SU-DHL-6 (cell line): ENCODE results near the gene AGR2.

ENCODE experiments used
- H2AFZ ChIP-seq: fragments of 200-600 bp; sonication (generic); 2 replicates; pipeline ENCODE4 v1.6.1; 2014; ENCODE audit warnings: low read depth, mild to moderate bottlenecking, moderate library complexity, mixed read lengths, antibody characterized with exemption, low read length; ENCODE audit not compliant: severe bottlenecking
- H3F3A ChIP-seq: fragments of 200-600 bp; shearing (Covaris generic); 2 replicates; pipeline ENCODE4 v1.6.0; 2016; ENCODE audit warnings: antibody characterized with exemption, mild to moderate bottlenecking; ENCODE audit not compliant: insufficient read depth
- H3K27ac ChIP-seq: fragments of 200-600 bp; sonication (generic); 2 replicates; pipeline ENCODE4 v1.5.1; 2016; ENCODE audit warnings: low read depth, mild to moderate bottlenecking, low read length, moderate library complexity, mixed read lengths
- H3K27me3 ChIP-seq: fragments of 200-600 bp; sonication (generic), shearing (Covaris generic); 2 replicates; pipeline ENCODE4 v1.6.0; 2014; ENCODE audit warnings: mild to moderate bottlenecking, low read length
- H3K36me3 ChIP-seq: fragments of 200-600 bp; sonication (generic); 2 replicates; pipeline ENCODE4 v1.6.1; 2014; ENCODE audit warnings: mild to moderate bottlenecking, low read length, mixed read lengths
- H3K4me2 ChIP-seq: fragments of 300-600, 200-600 bp; shearing (Covaris generic), sonication (generic); 2 replicates; pipeline ENCODE4 v1.6.0; 2014; ENCODE audit warnings: low read length, low read depth, mild to moderate bottlenecking; ENCODE audit not compliant: poor library complexity, severe bottlenecking
- H3K4me3 ChIP-seq: fragments of 200-600 bp; sonication (generic); 2 replicates; pipeline ENCODE4 v1.5.1; 2014; ENCODE audit warnings: antibody characterized with exemption, low read length, mild to moderate bottlenecking, mixed read lengths; ENCODE audit not compliant: insufficient read depth, poor library complexity, severe bottlenecking
- H3K79me2 ChIP-seq: fragments of 200-600 bp; sonication (generic); 2 replicates; pipeline ENCODE4 v1.6.1; 2014; ENCODE audit warnings: mild to moderate bottlenecking, low read length, moderate library complexity; ENCODE audit not compliant: insufficient read depth
- H3K9ac ChIP-seq: fragments of 200-600 bp; sonication (generic); 2 replicates; pipeline ENCODE4 v1.7.0; 2014; ENCODE audit warnings: mild to moderate bottlenecking, low read length
- H3K9me2 ChIP-seq: fragments of 200-600 bp; sonication (generic); replicated peaks from 2 replicates; pipeline ENCODE4 v1.6.1; 2014; ENCODE audit warnings: low read length; ENCODE audit not compliant: insufficient read depth
- H3K9me3 ChIP-seq: fragments of 200-600 bp; sonication (generic); 2 replicates; pipeline ENCODE4 v1.6.1; 2014; ENCODE audit warnings: low read length, mixed read lengths; ENCODE audit not compliant: insufficient read depth
- H4K20me1 ChIP-seq: fragments of 200-600 bp; sonication (generic); 2 replicates; pipeline ENCODE4 v1.6.1; 2014; ENCODE audit warnings: low read depth, mild to moderate bottlenecking, antibody characterized with exemption, low read length, moderate library complexity, mixed read lengths
- CTCF ChIP-seq: fragments of 200-600 bp; sonication (generic); IDR thresholded peaks from one replicate; pipeline ENCODE4 v1.5.1; 2017; ENCODE audit warnings: antibody characterized with exemption, mild to moderate bottlenecking, low read length, moderate library complexity; ENCODE audit not compliant: insufficient read depth, poor library complexity, severe bottlenecking
- EZH2phosphoT487 ChIP-seq: fragments of 200-600 bp; sonication (generic), shearing (Covaris generic); conservative IDR thresholded peaks from 2 replicates; pipeline ENCODE4 v1.6.1; 2018; ENCODE audit warnings: mild to moderate bottlenecking, antibody characterized with exemption, low read length, moderate library complexity, mixed read lengths

AGR2 gene

GRCh38 chr7:16759840-16760239, 45.0 kb downstream of the AGR2 start:
- Histone ChIP-seq H3F3A (peaks cover 24% of the 10 kb centered on the region), H4K20me1 (no peaks in the 10 kb centered on the region), H3K36me3 (no peaks in the 10 kb centered on the region), H3K9ac (no peak overlapping the region), H3K4me2 (no peak overlapping the region), H3K27ac (no peak overlapping the region), H3K4me3 (no peak overlapping the region), H3K9me2 (no peaks in the 10 kb centered on the region), H3K79me2 (no peaks in the 10 kb centered on the region), H3K27me3 (no peaks in the 10 kb centered on the region), H2AFZ (no peak overlapping the region), H3K9me3 (no peaks in the 10 kb centered on the region)
- no peak for TF ChIP-seq CTCF
- TF ChIP-seq EZH2phosphoT487 = no peak

- no peaks in the 10 kb centered on the region for H4K20me1 ChIP-seq
- no peak for TF ChIP-seq CTCF
- no peak for TF ChIP-seq EZH2phosphoT487
- H3K79me2 ChIP-seq = no peaks in the 10 kb centered on the region
- H3K27ac ChIP-seq = peak overlapping the region; percentile 82
- peak overlapping the region; percentile 20 for H3K4me3 ChIP-seq
- peaks cover 24% of the 10 kb centered on the region for H3F3A ChIP-seq
- H3K9me2 ChIP-seq = no peaks in the 10 kb centered on the region
- no peaks in the 10 kb centered on the region for H3K27me3 ChIP-seq
- H3K4me2 ChIP-seq = peak overlapping the region; percentile 69
- peak overlapping the region; percentile 51 for H2AFZ ChIP-seq
- H3K9me3 ChIP-seq = no peaks in the 10 kb centered on the region
- H3K36me3 ChIP-seq = no peaks in the 10 kb centered on the region
- no peak overlapping the region for H3K9ac ChIP-seq
Observed at GRCh38 chr7:16758631-16759611, 45.9 kb downstream of the AGR2 start.

GRCh38 chr7:16758036-16758435, 46.8 kb downstream of the AGR2 start:
- H3K4me3 ChIP-seq = no peak overlapping the region
- peaks cover 24% of the 10 kb centered on the region for H3F3A ChIP-seq
- H2AFZ ChIP-seq = no peak overlapping the region
- no peaks in the 10 kb centered on the region for H3K9me2 ChIP-seq
- peak overlapping the region; percentile 82; the same call in 1 of the 2 replicates for H3K27ac ChIP-seq
- H3K9ac ChIP-seq = no peak overlapping the region
- no peaks in the 10 kb centered on the region for H3K9me3 ChIP-seq
- no peaks in the 10 kb centered on the region for H3K27me3 ChIP-seq
- H4K20me1 ChIP-seq = no peaks in the 10 kb centered on the region
- H3K4me2 ChIP-seq = peak overlapping the region; percentile 69
- TF ChIP-seq CTCF (no peak), EZH2phosphoT487 (no peak)
- no peaks in the 10 kb centered on the region for H3K79me2 ChIP-seq
- H3K36me3 ChIP-seq = no peaks in the 10 kb centered on the region
